NCI-H146 treated with DMSO at 0.1 percent for 48 hours (cell line): Measurements from ENCODE around the gene FRK.
"Not testable (repeated sequence)": the region's sequence is repeated elsewhere in the genome, so short reads cannot be mapped to it uniquely, and the experiment has no call there.

Source experiments
- DNase-seq: peaks from one replicate; lab custom pipeline; 2025; ENCODE audit not compliant: unreplicated experiment; lab: John Stamatoyannopoulos, UW

FRK gene, protein sequence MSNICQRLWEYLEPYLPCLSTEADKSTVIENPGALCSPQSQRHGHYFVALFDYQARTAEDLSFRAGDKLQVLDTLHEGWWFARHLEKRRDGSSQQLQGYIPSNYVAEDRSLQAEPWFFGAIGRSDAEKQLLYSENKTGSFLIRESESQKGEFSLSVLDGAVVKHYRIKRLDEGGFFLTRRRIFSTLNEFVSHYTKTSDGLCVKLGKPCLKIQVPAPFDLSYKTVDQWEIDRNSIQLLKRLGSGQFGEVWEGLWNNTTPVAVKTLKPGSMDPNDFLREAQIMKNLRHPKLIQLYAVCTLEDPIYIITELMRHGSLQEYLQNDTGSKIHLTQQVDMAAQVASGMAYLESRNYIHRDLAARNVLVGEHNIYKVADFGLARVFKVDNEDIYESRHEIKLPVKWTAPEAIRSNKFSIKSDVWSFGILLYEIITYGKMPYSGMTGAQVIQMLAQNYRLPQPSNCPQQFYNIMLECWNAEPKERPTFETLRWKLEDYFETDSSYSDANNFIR

DNA sequence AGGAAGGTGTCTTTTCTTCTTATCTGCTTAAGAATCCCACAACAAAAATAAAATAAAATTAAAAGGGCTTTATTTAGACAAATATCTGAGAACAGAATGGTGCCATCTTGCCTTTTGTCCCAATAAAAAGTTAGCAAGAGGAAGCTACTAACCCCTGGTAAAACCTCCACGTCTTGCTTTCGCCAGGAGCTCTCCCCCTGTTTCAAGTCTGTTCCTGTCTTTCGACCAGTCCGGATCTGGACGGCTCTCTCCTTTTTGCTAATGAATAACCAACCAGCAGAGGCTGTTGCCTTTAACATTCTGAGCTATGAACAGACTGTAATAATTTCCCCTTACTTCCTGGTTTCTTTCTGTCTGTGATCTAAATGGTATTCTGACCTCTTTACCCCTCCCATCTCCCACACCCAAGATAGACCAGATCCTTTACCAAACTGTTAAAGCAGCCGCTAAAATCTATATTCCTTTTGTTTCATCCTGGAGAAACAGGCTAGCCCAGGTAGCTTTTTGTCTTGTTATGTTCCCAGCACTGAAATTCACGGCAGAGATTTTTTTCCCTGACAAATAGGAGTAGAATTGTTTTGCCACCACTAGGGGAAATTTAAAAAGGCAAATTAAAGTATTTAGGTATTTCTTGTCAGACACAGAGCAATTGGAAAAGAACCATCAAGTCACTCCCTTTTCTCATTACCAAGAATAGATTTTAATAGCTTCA is at the start of gene FRK:
Gene FRK, minus strand, starts transcription at position 320 of the 712 bp plus-strand sequence. CDS start 580 bp downstream, outside the sequence.
- peak; percentile 71 for DNase-seq

DNA sequence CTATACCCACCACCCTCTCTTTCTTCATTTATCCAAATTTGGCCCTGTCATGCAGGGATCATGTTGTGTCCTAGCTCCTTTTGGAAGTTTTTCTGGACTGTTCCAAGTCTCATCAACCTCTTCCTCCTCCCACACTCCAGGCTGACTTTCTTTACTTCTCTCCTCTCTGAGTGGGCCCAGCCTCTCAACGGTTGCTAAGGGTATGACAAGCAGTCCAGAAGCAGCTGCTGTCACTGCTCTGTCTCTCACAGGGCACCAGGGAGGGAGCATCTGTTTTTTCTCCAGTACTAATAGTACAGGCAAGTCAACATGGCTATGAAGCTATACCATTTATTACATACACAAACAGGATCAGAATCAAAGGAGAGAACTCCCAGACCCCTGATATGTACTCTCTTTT is 48.1 kb upstream of the FRK start:
- DNase-seq = no peak

DNA sequence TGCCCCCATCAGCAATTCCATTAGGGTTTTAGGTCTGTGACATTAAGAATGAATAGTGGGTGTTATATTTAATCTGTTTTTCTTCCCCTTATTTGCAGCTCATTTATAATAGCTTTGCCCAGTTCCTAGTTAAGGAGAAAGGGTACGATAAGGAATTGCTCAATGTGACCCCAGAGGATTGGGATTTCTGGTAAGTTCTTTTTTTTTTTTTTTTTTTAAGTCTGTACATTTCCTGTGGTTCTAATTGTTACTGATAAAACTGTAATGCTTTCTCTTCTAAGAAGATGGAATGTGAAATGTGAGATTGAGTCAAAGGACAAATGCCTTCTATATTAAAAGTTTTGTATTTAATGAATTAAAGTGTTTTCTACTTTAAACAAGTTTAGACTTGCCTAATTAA is 45.5 kb upstream of the FRK start:
- DNase-seq = no peak

DNA sequence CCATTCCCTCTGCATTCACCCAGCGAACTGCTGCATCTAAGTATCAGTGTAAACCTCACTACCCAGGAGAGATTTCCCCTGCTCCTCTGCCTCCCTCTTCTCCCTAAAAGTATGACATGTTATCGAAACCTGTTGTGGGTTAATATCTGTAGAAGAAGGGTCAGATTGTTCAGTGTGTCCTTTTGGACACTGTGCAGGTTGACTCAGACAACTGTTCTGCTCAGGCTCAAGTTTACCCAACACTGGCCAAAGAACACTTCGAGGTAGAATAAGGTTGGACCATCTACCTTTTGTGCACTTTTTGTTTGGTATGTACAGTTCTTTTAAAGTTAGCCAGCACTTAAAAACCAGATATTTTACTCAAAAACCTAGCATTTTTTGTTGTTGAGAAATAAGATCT is 44.6 kb upstream of the FRK start:
- no peak for DNase-seq

DNA sequence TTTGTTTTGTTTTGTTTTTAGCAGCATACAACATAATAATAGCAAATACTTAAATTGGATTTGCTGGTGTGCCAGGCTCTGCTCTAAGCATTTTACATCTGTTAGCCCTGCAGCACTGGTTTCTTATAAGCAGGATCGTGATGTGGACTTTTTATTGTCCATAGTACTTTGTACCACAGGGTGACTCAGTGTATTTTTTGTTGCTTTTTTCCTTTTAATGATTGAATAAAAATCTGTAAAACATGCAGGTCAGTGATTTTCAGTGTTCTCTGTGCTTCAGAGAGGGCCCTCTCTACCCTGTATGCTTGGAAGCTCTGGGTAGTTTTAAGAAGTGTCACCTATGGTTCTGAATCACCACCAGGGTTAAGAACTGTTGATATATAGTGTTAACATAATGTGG is 43.9 kb upstream of the FRK start:
- DNase-seq = no peak

DNA sequence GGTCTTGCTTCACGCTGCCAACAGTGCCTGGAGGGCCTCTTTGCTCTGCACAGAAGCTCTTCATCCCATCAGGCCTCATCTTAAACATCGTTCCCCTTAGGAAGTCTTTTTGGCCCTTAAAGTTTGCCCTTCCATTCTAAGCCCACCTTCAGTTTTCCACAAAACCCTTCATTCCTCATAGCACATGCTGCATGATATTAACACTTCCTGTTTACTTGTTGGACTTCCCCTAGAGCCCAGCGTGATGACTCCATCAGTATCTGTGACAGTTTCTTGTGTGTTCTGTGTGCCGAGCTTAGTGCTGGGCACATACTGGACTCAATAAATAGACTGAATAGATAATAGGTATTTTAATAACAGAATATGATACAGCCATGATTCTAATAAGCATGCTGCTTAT is 42.2 kb upstream of the FRK start:
- DNase-seq = no peak

DNA sequence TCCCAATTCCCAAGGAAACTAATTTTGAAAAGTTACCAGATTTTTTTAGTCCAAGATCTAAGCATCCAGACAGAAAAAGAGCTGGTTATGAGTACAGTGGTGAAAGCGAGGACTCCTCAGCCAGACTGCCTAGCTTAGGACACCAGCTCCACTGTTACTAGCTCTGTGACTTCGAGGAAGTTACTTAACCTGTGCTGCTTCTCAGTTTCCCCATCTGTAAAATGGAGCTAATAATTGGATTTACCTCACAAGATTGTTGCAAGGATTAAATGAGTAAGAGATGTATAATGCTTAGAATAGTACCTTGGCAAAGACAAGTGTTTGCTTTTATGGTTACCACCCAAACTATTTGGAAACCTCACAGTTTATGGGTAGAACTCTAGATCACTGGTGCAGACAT is 41.1 kb upstream of the FRK start:
- DNase-seq = no peak

DNA sequence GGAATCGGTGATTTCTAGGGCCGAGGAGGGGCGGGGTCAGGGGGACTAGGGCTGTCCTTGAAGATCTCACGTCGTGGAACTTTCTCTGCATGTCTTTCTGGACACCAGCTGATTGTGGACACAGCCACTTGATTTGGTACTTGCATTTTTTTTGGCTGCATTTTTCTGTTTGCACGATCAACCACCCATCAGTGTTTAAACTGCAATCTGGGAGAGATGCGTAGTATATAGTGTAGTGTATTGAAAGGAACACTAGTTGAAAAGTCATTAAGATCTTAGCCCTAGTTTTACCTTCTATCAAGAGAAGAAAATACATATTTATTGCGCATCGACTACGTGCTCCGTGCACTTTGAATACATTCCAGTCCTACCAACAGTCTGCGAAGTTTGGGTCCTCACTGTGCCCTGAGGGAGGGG is 40.6 kb upstream of the FRK start:
- no peak for DNase-seq

DNA sequence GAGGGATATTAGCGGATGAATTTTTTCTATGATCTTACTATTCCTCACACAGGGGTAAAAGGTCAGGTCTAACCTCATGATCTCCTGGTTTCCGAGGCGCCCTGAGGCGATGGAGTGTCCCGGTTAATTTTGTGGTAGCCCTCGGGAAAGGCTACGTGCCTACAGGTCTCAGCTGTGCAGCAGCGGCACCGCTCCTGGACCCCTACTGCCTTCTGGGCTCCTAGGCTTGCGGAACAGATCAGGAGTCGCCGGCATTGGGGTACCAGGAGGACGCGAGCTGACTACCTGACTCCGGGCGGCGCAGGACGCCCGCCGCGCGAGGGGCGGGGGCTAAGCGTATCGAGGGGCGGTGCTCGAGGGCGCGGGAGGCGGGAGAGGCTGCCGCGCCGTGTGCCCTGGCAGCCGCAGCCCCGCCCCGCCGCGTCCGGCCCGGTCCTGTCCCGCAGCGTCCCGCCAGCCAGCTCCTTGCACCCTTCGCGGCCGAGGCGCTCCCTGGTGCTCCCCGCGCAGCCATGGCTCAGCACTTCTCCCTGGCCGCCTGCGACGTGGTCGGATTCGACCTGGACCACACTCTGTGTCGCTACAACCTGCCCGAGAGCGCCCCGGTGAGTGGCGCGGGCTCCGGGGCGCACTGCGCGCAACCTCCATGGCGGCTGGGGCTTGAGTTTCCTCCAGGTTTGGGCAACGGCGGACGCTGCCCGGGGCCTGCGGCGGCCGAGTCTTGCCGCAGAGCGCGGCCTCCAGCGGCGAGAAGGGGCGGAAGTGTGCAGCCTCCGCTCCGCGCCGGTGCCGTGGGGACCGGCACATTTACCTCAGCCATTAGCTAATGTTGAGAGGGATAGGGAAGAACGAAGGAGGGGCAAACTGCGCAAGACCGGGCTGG is 40.0 kb upstream of the FRK start, which contains the start of gene NT5DC1:
Gene NT5DC1, plus strand, starts transcription at position 435 of the 883 bp plus-strand sequence. Its CDS starts 78 bp downstream, at position 513.
- DNase-seq = peak; percentile 77

DNA sequence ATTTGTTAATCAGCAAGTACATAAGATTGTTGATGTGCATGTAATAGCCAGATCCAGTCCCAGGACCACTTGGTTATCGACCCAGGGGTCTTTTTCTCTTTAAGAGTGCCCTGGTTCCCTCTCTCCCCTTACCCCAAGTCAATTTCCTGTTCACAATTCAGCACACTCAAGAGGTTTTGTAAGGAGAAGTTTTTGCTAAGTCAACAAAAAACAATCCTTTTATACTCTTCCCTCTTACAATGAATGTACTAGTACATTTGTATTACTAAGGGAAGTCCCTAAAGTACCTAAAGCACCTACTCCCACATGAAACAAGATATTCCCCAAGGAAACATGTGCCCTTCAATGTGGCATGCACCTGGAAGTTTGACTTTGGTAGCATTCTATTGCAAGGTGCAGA is 38.3 kb upstream of the FRK start:
- DNase-seq = no peak

DNA sequence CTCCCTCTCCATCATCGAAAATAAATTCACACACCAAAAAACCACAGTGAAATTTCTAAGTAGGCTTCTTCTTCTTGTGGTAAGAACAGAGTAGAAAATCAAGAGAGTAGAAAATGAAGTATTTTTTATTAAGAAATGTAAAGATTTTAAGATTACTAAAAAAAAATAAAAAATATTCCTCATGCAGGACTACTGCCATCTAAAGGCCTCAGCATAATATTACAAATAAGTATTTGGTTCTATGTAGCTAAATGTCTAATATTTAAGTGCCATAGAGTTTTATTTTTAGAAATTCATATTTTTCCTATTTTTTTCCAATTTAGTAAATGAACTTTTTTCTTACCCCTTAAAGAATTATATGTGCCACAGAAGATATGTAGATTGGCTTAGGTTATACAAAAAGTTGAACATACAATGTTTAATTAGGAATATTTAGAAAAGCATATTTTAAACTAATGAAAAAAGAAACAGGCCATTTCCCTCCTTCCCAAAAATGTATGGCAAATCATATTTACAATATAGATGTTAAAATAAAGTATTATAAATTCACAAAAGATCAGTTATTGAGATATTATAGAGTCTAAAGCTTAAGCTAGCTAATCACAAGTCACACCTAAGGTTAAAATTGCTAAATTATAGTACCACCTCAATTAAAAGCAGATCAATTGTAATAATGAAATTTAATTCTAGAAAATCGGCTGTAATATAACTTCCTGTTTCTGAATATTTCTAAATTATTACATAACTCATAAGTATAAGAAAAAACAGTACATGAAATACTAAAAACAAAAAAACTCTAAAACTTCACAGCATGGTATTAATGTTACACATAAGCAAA is 36.5 kb upstream of the FRK start:
- DNase-seq = peak; percentile 8

DNA sequence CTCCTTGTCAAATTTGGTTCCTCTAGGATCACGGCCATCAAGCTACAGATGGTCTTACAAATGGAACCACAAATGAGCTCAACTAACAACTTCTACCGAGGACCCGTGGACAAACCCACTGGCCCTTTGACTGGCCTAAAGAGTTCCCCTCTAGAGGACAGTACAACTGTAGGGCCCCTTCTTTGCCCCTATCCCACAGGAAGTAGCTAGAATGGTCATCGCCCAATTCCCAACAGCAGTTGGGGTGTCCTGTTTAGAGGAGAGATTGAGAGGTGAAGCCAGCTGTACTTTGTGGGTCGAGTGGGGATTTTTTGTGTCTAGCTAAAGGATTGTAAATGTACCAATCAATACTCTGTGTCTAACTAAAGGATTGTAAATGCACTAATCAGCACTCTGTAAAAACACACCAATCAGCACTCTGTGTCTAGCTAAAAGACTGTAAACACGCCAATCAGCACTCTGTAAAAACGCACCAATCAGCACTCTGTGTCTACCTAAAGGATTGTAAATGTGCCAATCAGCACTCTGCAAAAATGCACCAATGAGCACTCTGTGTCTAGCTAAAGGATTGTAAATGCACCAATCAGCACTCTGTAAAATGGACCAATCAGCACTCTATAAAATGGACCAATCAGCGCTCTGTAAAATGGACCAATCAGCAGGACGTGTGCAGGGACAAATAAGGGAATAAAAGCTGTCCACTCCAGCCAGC is 35.5 kb upstream of the FRK start:
- not testable (repeated sequence) for DNase-seq

DNA sequence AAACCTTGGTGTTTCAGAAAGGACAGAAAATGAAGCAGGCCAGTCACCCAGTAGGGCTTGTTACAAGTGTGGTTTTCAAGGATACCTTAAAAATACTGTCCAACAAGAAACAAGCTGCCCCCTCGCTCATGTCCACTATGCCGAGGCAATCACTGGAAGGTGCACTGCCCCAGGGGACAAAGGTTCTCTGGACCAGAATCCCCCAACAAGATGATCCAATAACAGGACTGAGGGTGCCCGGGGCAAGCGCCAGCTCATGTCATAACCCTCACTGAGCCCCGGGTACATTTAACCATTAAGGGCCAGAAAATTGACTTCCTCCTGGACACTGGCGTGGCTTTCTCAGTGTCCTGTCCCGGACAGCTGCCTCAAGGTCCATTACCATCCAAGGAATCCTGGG is 33.4 kb upstream of the FRK start:
- DNase-seq = no peak

DNA sequence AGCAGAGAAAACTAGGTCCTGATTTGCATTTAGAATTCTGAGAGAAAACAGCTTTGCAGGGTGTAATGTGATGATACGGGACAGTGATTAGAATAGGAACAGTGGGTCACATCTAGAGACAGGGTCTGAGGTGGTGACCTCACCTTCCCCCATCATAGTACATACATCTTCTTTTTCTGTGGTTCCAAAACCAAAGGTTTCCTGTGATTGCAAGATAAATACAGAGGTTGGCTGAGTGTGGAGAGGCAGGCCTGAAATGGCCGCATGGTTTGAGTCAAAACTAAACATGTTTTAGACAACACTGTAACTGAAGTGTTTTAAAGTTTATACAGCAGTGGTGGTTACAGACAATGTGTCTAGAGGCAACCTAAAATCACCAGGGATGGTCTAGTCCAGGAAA is 29.6 kb upstream of the FRK start:
- DNase-seq = no peak

DNA sequence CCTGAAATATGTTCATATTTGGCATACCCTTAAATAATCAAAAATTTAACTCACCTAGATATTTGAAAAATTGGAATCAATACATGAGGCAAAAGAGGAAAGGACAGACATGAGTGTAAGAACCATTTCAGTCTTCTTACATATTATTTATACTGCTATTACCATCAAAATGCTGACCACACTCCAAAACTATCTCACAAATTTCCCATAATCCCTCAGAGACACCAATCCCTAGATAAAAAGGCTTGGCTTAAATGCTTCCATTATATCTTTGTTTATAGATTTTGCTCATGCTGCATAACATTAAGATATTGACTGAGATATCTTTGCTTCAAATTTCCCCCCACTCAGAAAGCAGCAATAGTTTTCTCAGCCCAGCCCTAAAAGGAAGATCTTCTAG is 28.3 kb upstream of the FRK start:
- DNase-seq = no peak

DNA sequence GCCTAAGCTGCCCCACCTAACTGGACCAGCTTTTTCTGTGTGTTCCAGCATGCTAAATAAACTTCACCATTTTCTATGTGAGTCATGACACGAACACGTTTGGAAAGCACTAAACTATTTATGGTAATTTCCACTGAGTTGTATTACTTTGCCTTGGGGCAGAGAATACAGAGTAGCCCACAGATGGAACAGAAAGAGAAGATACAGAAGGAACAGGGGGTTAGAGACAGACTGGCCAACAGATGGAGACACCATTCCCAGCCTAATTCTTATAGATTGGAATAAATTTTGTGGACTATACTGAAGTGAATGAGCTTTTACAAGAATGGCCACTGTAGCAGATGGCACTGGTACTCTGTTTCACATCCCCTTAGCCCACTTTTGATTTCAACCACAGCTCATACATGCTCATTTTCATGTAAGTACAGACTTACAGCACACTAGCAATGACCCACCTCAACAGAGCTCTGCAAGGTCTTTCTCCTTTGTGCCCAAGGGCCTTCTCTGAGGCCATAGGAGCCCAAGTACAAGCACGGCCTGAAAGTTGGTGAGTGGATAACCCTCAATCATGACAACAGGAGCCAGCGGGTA is 26.8 kb upstream of the FRK start:
- no peak for DNase-seq

DNA sequence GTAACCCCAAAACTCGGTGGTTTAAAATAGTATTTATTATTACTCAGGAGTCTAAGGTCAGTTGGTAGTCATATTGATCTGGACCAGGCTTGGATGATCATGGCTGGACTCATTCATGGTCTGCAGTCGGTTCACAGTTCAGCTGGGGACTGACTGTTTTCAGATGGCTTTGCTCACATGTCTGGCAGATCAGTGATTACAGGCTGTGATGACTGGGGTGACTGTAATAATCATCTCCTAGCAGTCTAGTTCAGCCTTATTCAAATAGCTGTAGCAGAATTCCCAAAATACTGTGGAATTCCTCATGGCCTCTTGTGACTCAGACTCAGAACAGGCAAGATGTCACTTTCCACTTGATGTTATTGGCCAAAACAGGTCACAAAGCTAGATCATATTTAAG is 23.6 kb upstream of the FRK start:
- no peak for DNase-seq

DNA sequence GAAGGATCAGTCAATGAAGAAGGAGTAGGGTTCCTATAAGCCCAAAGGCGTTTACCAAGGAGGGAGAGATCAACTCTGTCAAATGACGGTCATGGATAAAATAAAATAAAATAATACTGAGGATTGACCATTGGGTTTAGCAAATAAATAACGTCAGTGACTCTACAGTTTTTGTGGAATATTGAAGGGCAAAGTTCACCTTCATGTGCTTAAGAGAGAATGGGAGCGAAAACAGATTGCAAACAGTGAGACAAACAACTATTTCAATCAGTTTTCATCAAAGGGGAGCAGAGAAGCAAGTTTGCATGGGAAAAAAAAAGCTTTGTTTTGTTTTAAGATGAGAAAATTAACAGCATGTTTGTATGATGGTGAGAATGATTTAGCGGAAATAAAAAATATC is 22.4 kb upstream of the FRK start:
- no peak for DNase-seq

DNA sequence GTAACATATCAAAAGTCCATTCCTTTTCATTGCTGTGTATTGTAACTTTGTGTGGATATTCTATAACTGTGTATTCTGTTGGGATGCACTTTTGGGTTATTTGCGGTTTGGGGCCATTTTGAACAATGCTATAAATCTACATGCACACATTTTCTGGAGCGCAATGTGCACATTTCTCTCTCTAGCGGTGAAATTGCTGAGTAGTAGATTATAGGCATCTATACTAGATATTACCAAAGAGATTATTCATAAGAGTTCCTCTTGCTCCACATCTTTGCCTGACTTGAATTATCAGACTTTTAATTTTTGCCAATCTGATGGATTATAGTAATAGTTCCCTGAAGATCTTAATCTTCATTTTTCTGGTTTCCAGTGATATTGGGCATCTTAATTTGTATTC is 18.3 kb upstream of the FRK start:
- DNase-seq = no peak
